ENCODE data around the gene PLD2. TPM values are rescaled to one million over a fixed set of nuclear protein-coding genes. Genes with fewer than 3 reads are reported as not detected.

Gene PLD2
- 11.7 and 14.8 TPM in 2 replicates for total RNA-seq (2014; rRNA removed; shearing (Covaris generic))

DNA sequence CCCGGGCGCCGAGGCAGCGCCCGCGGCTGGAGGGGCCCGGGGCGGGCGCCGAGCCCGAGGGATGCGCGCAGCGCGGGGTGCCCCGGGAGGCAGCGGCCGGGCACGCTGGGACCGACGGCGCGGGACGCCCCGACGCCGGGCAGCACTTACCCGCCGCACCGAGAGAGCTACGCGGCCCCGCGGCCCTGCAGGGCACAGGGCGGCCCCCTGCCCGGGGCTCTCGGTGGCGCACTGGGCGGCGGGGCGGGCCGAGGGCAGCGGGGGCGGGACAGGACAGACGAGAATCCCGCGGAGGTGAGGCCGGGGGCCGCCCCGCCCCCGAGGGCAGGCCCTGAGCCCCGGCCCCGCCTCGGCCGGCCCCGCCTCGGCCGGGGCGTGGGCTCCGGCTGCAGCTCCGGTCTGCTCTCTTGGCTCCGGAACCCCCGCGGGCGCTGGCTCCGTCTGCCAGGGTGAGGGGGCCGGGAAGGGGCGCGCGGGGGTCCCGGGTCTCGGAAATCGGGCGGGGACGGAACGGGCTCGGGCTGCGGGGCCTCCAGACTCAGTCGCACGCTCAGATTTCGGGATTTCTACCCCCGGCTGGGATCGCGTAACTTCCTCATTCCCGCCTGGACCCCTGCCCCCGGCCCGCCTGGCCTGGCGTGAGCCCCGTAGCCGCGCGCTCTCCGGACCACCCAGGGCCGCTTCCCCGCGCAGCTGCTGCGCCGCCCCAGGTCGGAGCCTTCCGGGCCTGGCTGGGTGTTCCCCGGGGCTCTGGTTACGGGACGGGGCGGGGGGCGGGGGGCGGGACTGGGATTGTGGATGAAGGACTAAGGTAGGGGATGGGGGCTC lies at the start of gene PLD2:
PLD2 (plus strand) TSS at position 376 of the 828 bp plus-strand sequence. CDS start 621 bp downstream, outside the sequence.
- Histone ChIP-seq H3K36me3 (no peaks in the 10 kb centered on the region), H3K4me1 (no peaks in the 10 kb centered on the region), H3K27me3 (no peaks in the 10 kb centered on the region), H3K4me3 (peak within 1 kb of the TSS; percentile 89), H3K9me3 (replicated peaks) (no peaks in the 10 kb centered on the region), H3K27ac (peak within 1 kb of the TSS; percentile 73)
- peak; percentile 79 to 84 for DNase-seq

DNA sequence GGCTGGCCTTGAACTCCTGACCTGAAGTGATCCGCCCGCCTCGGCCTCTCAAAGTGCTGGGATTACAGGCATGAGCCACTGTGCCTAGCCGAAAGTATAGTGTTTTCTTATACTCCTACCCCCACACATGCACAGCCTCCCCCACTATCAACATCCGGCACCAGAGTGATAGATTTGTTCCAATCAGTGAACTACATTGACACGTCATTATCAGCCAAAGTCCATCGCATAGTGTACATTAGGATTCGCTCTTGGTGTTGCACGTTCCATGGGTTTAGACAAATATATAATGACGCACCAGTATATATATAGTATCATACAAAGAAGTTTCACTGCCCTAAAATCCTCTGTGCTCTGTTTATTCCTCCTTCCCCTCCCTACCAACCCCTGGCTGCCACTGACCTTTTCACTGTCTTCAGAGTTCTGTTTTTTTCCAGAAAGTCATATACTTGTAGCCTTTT lies 47.1 kb upstream of the PLD2 start:
- Histone ChIP-seq H3K36me3 (no peaks in the 10 kb centered on the region), H3K27ac (no peak overlapping the region), H3K4me3 (no peak overlapping the region), H3K9me3 (replicated peaks) (no peaks in the 10 kb centered on the region), H3K27me3 (no peaks in the 10 kb centered on the region), H3K4me1 (no peaks in the 10 kb centered on the region)
- no peak for DNase-seq

GRCh38 chr17:4764595-4764994 lies 42.4 kb upstream of the PLD2 start:
- no peak overlapping the region for H3K4me3 ChIP-seq
- no peaks in the 10 kb centered on the region for H3K4me1 ChIP-seq
- H3K27ac ChIP-seq, result no peak overlapping the region
- no peak for DNase-seq
- no peaks in the 10 kb centered on the region for H3K36me3 ChIP-seq
- H3K27me3 ChIP-seq, result no peaks in the 10 kb centered on the region
- H3K9me3 ChIP-seq (replicated peaks), result no peaks in the 10 kb centered on the region

GRCh38 chr17:4766201-4766600 lies 40.8 kb upstream of the PLD2 start:
- Histone ChIP-seq H3K9me3 (replicated peaks) (no peaks in the 10 kb centered on the region), H3K27ac (no peak overlapping the region), H3K27me3 (no peaks in the 10 kb centered on the region), H3K4me1 (no peaks in the 10 kb centered on the region), H3K36me3 (no peaks in the 10 kb centered on the region), H3K4me3 (no peak overlapping the region)
- no peak for DNase-seq

DNA sequence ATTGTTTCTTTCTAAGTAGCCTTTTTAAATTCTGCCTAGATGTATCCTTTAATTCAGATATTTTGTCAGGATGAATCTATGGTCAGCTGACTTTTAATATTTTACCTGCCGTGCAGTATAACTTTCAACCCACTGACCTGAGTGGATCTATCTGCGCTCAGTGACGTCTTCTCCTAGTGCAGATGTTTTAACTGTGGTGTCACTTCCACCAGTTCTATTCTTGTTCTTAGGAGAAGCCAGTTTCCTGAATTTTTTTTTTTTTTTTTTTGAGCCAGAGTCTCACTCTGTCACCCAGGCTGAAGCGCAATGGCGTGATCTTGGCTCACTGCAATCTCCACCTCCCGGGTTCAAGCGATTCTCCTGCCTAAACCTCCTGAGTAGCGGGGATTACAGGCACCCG lies 40.2 kb upstream of the PLD2 start:
- H3K27ac ChIP-seq, result no peak overlapping the region
- no peak overlapping the region for H3K4me3 ChIP-seq
- H3K27me3 ChIP-seq, result no peaks in the 10 kb centered on the region
- no peaks in the 10 kb centered on the region for H3K9me3 ChIP-seq (replicated peaks)
- no peak for DNase-seq
- no peaks in the 10 kb centered on the region for H3K4me1 ChIP-seq
- H3K36me3 ChIP-seq, result no peaks in the 10 kb centered on the region

DNA sequence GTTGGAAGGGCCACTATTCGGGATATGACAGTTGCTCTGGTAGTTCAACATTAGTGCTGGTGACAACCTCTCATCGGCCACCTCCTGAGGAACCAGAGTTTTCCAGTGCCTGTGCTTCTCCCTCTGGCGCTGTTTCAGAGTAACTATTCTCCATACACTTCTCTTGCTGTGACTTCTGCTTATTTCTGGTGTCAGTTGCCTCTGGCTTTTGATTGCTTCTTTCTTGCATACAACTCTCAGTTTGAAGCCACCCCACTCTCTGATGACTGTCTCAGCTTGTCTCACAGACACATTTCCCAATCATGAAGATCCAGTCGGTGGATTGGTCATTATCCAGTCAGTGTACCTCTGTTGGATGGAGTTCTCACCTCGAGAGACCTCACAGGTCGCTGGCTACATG lies 38.7 kb upstream of the PLD2 start:
- no peaks in the 10 kb centered on the region for H3K27me3 ChIP-seq
- no peak for DNase-seq
- no peaks in the 10 kb centered on the region for H3K9me3 ChIP-seq (replicated peaks)

DNA sequence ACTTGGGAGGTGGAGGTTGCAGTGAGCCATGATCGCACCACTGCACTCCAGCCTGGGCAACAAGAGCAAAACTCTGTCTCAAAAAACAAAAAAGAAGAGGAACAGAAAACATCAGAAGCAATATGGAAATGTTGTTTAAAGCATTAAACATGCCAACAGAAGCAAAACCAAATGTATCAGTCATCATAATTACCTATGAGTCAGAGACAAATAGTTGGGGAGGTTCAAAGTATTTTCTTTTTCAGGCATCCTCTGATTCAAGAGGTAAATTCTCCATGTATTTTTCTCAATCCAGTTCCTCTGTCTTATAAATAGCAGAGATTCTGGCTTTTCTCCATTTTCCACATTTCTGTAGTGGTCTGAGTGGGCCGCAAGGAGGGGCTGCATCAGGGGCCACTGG lies 37.3 kb upstream of the PLD2 start:
- H3K36me3 ChIP-seq, result no peaks in the 10 kb centered on the region
- no peak overlapping the region for H3K4me3 ChIP-seq

More for the DNA sequence above, 38.7 kb upstream of the PLD2 start:
- Histone ChIP-seq H3K27ac (no peak overlapping the region), H3K36me3 (no peaks in the 10 kb centered on the region), H3K4me3 (no peak overlapping the region), H3K4me1 (no peaks in the 10 kb centered on the region)

DNA sequence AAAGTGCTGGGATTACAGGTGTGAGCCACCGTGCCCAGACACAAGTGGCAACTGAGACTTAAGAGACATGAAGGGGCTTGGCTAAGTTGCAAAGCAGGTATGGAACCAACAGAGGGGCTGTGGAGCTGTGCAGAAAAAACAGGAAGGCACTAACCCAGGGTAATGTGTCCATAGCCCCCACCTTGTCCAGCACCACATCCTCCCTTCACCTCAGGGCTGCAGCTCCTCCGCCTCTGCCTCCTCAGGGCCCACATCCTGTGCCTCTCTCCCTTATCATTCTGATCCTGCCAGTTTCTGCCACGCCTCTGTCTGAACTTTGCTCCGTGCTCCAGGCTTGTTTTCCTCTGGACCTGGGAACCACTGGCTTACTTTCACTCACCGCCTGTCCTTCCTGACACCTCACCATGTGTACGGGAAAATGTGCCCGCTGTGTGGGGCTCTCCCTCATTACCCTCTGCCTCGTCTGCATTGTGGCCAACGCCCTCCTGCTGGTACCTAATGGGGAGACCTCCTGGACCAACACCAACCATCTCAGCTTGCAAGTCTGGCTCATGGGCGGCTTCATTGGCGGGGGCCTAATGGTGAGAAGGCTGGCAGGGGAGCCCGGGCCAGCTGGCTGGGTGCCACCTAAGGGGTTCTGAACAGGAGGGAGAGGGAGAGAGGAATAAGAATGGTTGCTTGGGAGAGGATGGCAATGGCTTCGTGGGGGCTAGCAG lies 35.3 kb upstream of the PLD2 start, which contains the start of gene TM4SF5:
TM4SF5 (plus strand) TSS at position 368 of the 716 bp plus-strand sequence; CDS start at position 405, 37 bp downstream.
- Histone ChIP-seq H3K9me3 (replicated peaks) (no peaks in the 10 kb centered on the region), H3K4me3 (no peak within 1 kb of the TSS), H3K27me3 (no peaks in the 10 kb centered on the region), H3K4me1 (no peaks in the 10 kb centered on the region), H3K36me3 (no peaks in the 10 kb centered on the region), H3K27ac (no peak within 1 kb of the TSS)
- no peak for DNase-seq

More for the DNA sequence above, 37.3 kb upstream of the PLD2 start:
- no peak for DNase-seq
- no peaks in the 10 kb centered on the region for H3K4me1 ChIP-seq
- H3K9me3 ChIP-seq (replicated peaks), result no peaks in the 10 kb centered on the region
- no peaks in the 10 kb centered on the region for H3K27me3 ChIP-seq
- no peak overlapping the region for H3K27ac ChIP-seq

GRCh38 chr17:4772235-4772613 lies 34.7 kb upstream of the PLD2 start:
- H3K27me3 ChIP-seq, result no peaks in the 10 kb centered on the region
- no peaks in the 10 kb centered on the region for H3K9me3 ChIP-seq (replicated peaks)
- H3K4me3 ChIP-seq, result no peak overlapping the region
- no peaks in the 10 kb centered on the region for H3K36me3 ChIP-seq
- H3K4me1 ChIP-seq, result no peaks in the 10 kb centered on the region
- no peak overlapping the region for H3K27ac ChIP-seq
- DNase-seq, result peak in 1 of 2 experiments; percentile 26

DNA sequence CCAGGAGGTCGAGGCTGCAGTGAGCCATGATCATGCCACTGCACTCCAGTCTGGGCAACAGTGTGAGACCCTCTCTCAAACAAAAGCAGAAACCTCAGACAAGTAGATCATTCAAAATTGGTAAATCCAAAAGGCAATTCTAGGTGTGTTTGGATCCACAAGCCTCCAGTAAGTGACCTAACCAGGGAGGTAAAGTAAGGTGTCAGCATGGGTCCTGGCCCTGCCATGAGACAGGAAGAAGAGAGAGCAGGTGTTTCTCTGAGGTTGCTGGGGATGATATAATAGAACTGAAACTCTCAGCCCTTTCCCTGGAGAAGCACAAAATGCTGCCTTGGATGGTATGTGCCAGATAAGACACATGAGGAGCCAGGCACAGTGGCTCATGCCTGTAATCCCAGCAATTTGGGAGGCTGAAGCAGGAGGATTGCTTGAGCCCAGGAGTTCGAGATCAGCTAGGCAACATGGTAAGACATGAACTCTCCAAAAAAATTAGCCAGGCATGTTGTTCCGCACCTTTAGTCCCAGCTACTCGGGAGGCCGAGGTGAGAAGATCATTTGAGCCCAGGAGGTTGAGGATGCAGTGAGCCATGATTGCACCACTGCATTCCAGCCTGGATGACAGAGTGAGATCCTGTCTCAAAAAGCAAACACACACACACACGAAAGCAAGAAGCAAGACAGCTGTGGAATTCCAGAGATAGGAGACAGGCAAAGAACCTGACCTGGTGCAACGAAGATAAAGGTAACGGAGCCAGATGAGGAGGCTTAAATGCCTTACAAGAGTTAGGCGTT lies 28.8 kb upstream of the PLD2 start:
- no peak for DNase-seq
- Histone ChIP-seq H3K4me1 (no peaks in the 10 kb centered on the region), H3K9me3 (replicated peaks) (no peaks in the 10 kb centered on the region), H3K36me3 (no peaks in the 10 kb centered on the region), H3K27ac (no peak overlapping the region), H3K27me3 (no peaks in the 10 kb centered on the region), H3K4me3 (no peak overlapping the region)

- H3K36me3 ChIP-seq, result no peaks in the 10 kb centered on the region
- H3K4me3 ChIP-seq, result no peak overlapping the region
- no peaks in the 10 kb centered on the region for H3K27me3 ChIP-seq
- no peaks in the 10 kb centered on the region for H3K4me1 ChIP-seq
- H3K9me3 ChIP-seq (replicated peaks), result no peaks in the 10 kb centered on the region
- no peak for DNase-seq
- H3K27ac ChIP-seq, result no peak overlapping the region
Measured at GRCh38 chr17:4780325-4780955, 26.5 kb upstream of the PLD2 start.

GRCh38 chr17:4782652-4783051 lies 24.3 kb upstream of the PLD2 start:
- no peak overlapping the region for H3K27ac ChIP-seq
- no peak overlapping the region for H3K4me3 ChIP-seq
- no peaks in the 10 kb centered on the region for H3K9me3 ChIP-seq (replicated peaks)
- no peak for DNase-seq
- no peaks in the 10 kb centered on the region for H3K27me3 ChIP-seq
- no peaks in the 10 kb centered on the region for H3K36me3 ChIP-seq
- H3K4me1 ChIP-seq, result peaks cover 8% of the 10 kb centered on the region

DNA sequence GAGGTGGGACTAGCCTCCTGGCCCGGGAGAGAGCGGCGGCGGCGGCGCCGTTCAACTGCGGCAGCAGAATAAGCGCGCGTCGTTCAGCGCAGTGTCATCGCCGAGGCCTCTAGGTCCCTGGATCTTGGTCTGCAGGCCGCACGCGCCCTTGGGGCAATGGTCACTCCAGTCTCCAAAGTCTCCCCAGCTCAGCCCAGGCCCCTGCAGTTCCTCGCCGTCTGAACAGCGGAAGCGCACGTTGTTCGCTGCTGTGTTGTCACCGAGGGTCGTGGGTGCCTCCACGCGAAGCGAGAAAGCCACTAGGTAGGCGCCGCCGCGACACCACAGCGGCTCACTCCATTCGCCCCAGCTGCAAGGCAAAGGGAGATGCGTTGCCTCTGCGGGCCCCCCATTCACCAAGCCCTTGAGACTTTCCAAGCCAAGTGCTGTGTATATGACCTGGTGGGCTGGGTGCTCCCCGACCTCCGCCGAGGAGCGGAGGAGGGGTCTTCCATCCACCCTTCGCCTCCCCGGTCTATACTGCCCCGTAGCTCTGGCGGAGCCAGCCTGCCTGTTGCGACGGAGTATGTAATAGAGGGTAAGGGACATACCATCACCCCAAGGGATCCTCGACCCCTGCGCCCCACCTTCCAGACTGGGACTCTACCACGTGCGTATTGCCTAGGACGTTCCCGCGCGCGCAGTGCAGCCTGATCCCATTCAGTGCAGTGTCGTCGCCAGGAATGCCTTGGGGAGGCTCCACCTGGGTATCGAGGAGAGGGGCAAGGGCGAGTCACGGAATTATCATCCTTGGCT lies 21.4 kb upstream of the PLD2 start:
- peak overlapping the region; percentile 25; the same call in 1 of the 2 replicates for H3K27ac ChIP-seq
- no peaks in the 10 kb centered on the region for H3K27me3 ChIP-seq
- H3K9me3 ChIP-seq (replicated peaks), result no peaks in the 10 kb centered on the region
- peak in 1 of 2 experiments; percentile 7 for DNase-seq
- H3K4me3 ChIP-seq, result peak overlapping the region; percentile 37
- H3K4me1 ChIP-seq, result peaks cover 16% of the 10 kb centered on the region
- H3K36me3 ChIP-seq, result no peaks in the 10 kb centered on the region

All from SJCRH30 (cell line).